Mesothelial cell of epicardium (in vitro differentiated cells): Measurements from ENCODE around the gene FTO. TPM values are rescaled to one million over a fixed set of nuclear protein-coding genes. Genes with fewer than 3 reads are reported as not detected.
"Not testable (repeated sequence)": the region's sequence is repeated elsewhere in the genome, so short reads cannot be mapped to it uniquely, and the experiment has no call there.

Experiments used
- DNase-seq, 2 experiments: peaks; one replicate each; pipeline ENCODE4 v3.0.0; 2021; ENCODE audit warnings: low spot score in 2 of 2; ENCODE audit not compliant: unreplicated experiment in 2 of 2
- H3K27ac Mint-ChIP-seq: 2 replicates; pipeline ENCODE4 v1.8.0; 2021; ENCODE audit warnings: mixed read lengths
- H3K27me3 Mint-ChIP-seq: 2 replicates; pipeline ENCODE4 v1.8.0; 2021; ENCODE audit warnings: low read depth, mixed read lengths
- H3K36me3 Mint-ChIP-seq: 2 replicates; pipeline ENCODE4 v1.8.0; 2021; ENCODE audit warnings: mixed read lengths
- H3K4me1 Mint-ChIP-seq: 2 replicates; pipeline ENCODE4 v1.8.0; 2021; ENCODE audit warnings: mixed read lengths
- H3K4me3 Mint-ChIP-seq: 2 replicates; pipeline ENCODE4 v1.8.0; 2021; ENCODE audit warnings: mild to moderate bottlenecking, moderate library complexity, mixed read lengths
- H3K9me3 Mint-ChIP-seq: 2 replicates; pipeline ENCODE4 v1.8.0; 2021; ENCODE audit warnings: mixed read lengths
- CTCF ChIP-seq: fragments of 200-600 bp; sonication (generic); IDR thresholded peaks from one replicate; pipeline ENCODE4 v1.5.0; 2021; ENCODE audit warnings: antibody characterized with exemption; ENCODE audit not compliant: unreplicated experiment
- total RNA-seq: library from RNA; stranded (reverse); gene quantifications from 3 replicates; pipeline ENCODE4 v1.2.1, GENCODE V29; 2021

The FTO gene
- total RNA-seq, 1 donor from 2014 or later, result 103 TPM

- H3K27me3 Mint-ChIP-seq, result no peaks in the 10 kb centered on the region
- peaks cover 29% of the 10 kb centered on the region for H3K36me3 Mint-ChIP-seq
- DNase-seq, result no peak
- H3K27ac Mint-ChIP-seq, result peak overlapping the region; percentile 62
- no peak for TF ChIP-seq CTCF
- peaks cover 30% of the 10 kb centered on the region for H3K4me1 Mint-ChIP-seq
- no peak overlapping the region for H3K4me3 Mint-ChIP-seq
- H3K9me3 Mint-ChIP-seq, result no peaks in the 10 kb centered on the region
These were observed 10.6 kb upstream of the FTO start for GRCh38 chr16:53693320-53693719.

GRCh38 chr16:53695070-53695469 is 8.9 kb upstream of the FTO start:
- no peak overlapping the region for H3K27ac Mint-ChIP-seq
- TF ChIP-seq CTCF, result no peak
- H3K9me3 Mint-ChIP-seq, result no peaks in the 10 kb centered on the region
- peaks cover 22% of the 10 kb centered on the region for H3K4me1 Mint-ChIP-seq
- H3K27me3 Mint-ChIP-seq, result no peaks in the 10 kb centered on the region
- no peak for DNase-seq
- H3K36me3 Mint-ChIP-seq, result peaks cover 32% of the 10 kb centered on the region
- no peak overlapping the region for H3K4me3 Mint-ChIP-seq

DNA sequence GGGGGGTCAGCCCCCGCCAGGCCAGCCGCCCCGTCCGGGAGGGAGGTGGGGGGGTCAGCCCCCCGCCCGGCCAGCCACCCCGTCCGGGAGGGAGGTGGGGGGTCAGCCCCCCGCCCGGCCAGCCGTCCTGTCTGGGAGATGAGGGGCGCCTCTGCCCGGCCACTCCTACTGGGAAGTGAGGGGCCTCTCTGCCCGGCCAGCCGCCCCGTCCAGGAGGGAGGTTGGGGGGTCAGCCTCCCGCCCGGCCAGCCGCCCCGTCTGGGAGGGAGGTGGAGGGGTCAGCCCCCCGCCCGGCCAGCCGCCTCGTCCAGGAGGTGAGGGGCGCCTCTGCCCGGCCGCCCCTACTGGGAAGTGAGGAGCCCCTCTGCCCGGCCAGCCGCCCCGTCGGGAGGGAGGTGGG is 5.7 kb upstream of the FTO start:
- peaks cover 27% of the 10 kb centered on the region for H3K36me3 Mint-ChIP-seq
- H3K4me1 Mint-ChIP-seq, DNase-seq: not testable (repeated sequence)

DNA sequence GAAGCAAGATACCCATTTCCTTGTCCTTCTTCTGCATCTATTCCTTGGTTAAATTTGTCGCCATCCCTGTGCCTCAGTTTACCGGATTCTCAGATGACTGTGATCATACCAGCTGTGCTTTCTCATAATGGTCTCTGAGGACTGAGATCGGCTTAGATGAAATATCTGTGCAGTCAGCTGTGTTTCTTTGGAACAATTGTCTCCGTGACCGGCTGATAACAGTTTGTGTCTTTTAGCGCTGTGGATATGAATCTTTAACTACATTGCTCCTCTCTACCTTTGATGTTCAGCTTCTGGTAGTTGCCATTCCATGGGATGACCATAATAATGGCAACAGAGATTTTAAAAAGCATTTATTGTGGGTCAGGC is 473 bp downstream of the FTO start:
- Mint-ChIP-seq H3K9me3 (peaks cover 10% of the 10 kb centered on the region), H3K4me1 (peaks cover 18% of the 10 kb centered on the region), H3K27ac (peak overlapping the region; percentile 89), H3K36me3 (peaks cover 11% of the 10 kb centered on the region), H3K27me3 (no peaks in the 10 kb centered on the region), H3K4me3 (peak overlapping the region; percentile 99)
- TF ChIP-seq CTCF, result no peak
- DNase-seq, result no peak

More for the DNA sequence above, 5.7 kb upstream of the FTO start:
- not testable (repeated sequence) for H3K27ac Mint-ChIP-seq, H3K27me3 Mint-ChIP-seq, H3K9me3 Mint-ChIP-seq, H3K4me3 Mint-ChIP-seq

- TF ChIP-seq CTCF, result no peak
- H3K9me3 Mint-ChIP-seq, result peaks cover 10% of the 10 kb centered on the region
- H3K27ac Mint-ChIP-seq, result no peak overlapping the region
- peaks cover 10% of the 10 kb centered on the region for H3K36me3 Mint-ChIP-seq
- peaks cover 18% of the 10 kb centered on the region for H3K4me1 Mint-ChIP-seq
- H3K4me3 Mint-ChIP-seq, result no peak overlapping the region
- no peak for DNase-seq
- H3K27me3 Mint-ChIP-seq, result no peaks in the 10 kb centered on the region
These were observed 3.7 kb downstream of the FTO start for GRCh38 chr16:53707671-53708070.

- H3K4me1 Mint-ChIP-seq, result peaks cover 18% of the 10 kb centered on the region
- H3K36me3 Mint-ChIP-seq, result peaks cover 10% of the 10 kb centered on the region
- H3K27me3 Mint-ChIP-seq, result no peaks in the 10 kb centered on the region
- peaks cover 10% of the 10 kb centered on the region for H3K9me3 Mint-ChIP-seq
- TF ChIP-seq CTCF, result no peak
- no peak for DNase-seq
- H3K4me3 Mint-ChIP-seq, result no peak overlapping the region
- H3K27ac Mint-ChIP-seq, result no peak overlapping the region
These were observed 4.5 kb downstream of the FTO start for GRCh38 chr16:53708490-53708889.
